HepG2 (cell line): ENCODE measurements around the gene PLP1.

Source experiments
- AKAP8 ChIP-seq: sonication (generic); formaldehyde crosslinking; IDR thresholded peaks from 2 replicates; pipeline ENCODE4 v1.5.1; 2020; ENCODE audit warnings: mild to moderate bottlenecking, missing genetic modification reagents
- CBFB ChIP-seq: sonication (generic); formaldehyde crosslinking; IDR thresholded peaks from 2 replicates; pipeline ENCODE4 v1.4.0; 2020; ENCODE audit warnings: missing genetic modification reagents
- POLR2A ChIP-seq, 2 experiments: IDR thresholded peaks; 2 replicates each; pipeline ENCODE4 v1.6.1; 2011; ENCODE audit warnings: low read depth in 2 of 2, low read length in 2 of 2, mild to moderate bottlenecking in 1 of 2, moderate library complexity in 1 of 2; ENCODE audit not compliant: insufficient read depth in 1 of 2
- SNRNP70 ChIP-seq: fragments of 200-400 bp; formaldehyde crosslinking; IDR thresholded peaks from 2 replicates; pipeline ENCODE4 v1.6.1; 2017; ENCODE audit warnings: mild to moderate bottlenecking, low read depth, low read length, moderate library complexity
- YY1 ChIP-seq: IDR thresholded peaks from 2 replicates; pipeline ENCODE4 v1.6.1; 2011; ENCODE audit warnings: low read length, low read depth, moderate library complexity, mild to moderate bottlenecking; ENCODE audit not compliant: insufficient read depth, insufficient replicate concordance

GRCh38 chrX:103758555-103758954 is 18.1 kb upstream of the PLP1 start:
- TF ChIP-seq POLR2A (IDR thresholded peaks at IDR 0.05; ENCODE audit: insufficient read depth in 1 of 2, low read depth in 2 of 2, low read length in 2 of 2) (no peak), SNRNP70 (no peak), CBFB (CRISPR knock-in tag) (no peak), AKAP8 (CRISPR knock-in tag) (no peak), YY1 (no peak)
